Measurements from ENCODE around the gene MRPL14. TPM values are rescaled to one million over a fixed set of nuclear protein-coding genes. Genes with fewer than 3 reads are reported as not detected.

Gene MRPL14
- total and polyA plus RNA-seq, 9 of the 15 experiments (the other 6 are each of a cell fraction or from before 2014, with no cell fraction given) = 126 to 424 (median 165) TPM

- TF ChIP-seq NR1H2 (CRISPR knock-in tag; IDR thresholded peaks at IDR 0.05) = no peak
- no peak for TF ChIP-seq MITF (IDR thresholded peaks at IDR 0.05)
- TF ChIP-seq RCOR1 (IDR thresholded peaks at IDR 0.05; ENCODE audit: borderline replicate concordance in 1 of 2, low read depth in 2 of 2, low read length in 2 of 2) = peak in 1 of 2 experiments; percentile 79; a peak in 2 of 4 replicates
- TF ChIP-seq RNF2 (IDR thresholded peaks at IDR 0.05) = no peak
- TF ChIP-seq NFE2L1 (tag; IDR thresholded peaks at IDR 0.05; ENCODE audit: borderline replicate concordance, low read depth) = no peak
- no peak for TF ChIP-seq CREB5 (CRISPR knock-in tag; IDR thresholded peaks at IDR 0.05)
- TF ChIP-seq NFE2 (IDR thresholded peaks at IDR 0.05; ENCODE audit: low read depth) = no peak
- no peak for TF ChIP-seq ZNF79 (CRISPR knock-in tag; IDR thresholded peaks at IDR 0.05; ENCODE audit: low read depth)
- TF ChIP-seq ZNF57 (CRISPR knock-in tag; IDR thresholded peaks at IDR 0.05) = no peak
- TF ChIP-seq ZBTB9 (CRISPR knock-in tag; IDR thresholded peaks at IDR 0.05) = peak; percentile 29; the same call in 1 of the 2 replicates
- 0 out of 2 replicates have a peak, but pooled peaks have one; percentile 3 for TF ChIP-seq RAD51 (IDR thresholded peaks at IDR 0.05; ENCODE audit: borderline replicate concordance, low read depth)
- peak; percentile 49; the same call in 1 of the 2 replicates for TF ChIP-seq CC2D1A (IDR thresholded peaks at IDR 0.05)
- TF ChIP-seq ZSCAN32 (CRISPR knock-in tag; IDR thresholded peaks at IDR 0.05) = no peak
- no peak for TF ChIP-seq FOSL1 (tag; conservative IDR thresholded peaks at IDR 0.05)
- peak in 1 of 2 experiments; percentile 46; a peak in 1 of 4 replicates for TF ChIP-seq ARNT (IDR thresholded peaks at IDR 0.05)
- peak; percentile 88; the same call in 1 of the 2 replicates for TF ChIP-seq NBN (IDR thresholded peaks at IDR 0.05; ENCODE audit: low read depth)
- TF ChIP-seq PKNOX1 (IDR thresholded peaks at IDR 0.05) = 0 out of 2 replicates have a peak, but pooled peaks have one; percentile 19
- TF ChIP-seq, protein P1, sequence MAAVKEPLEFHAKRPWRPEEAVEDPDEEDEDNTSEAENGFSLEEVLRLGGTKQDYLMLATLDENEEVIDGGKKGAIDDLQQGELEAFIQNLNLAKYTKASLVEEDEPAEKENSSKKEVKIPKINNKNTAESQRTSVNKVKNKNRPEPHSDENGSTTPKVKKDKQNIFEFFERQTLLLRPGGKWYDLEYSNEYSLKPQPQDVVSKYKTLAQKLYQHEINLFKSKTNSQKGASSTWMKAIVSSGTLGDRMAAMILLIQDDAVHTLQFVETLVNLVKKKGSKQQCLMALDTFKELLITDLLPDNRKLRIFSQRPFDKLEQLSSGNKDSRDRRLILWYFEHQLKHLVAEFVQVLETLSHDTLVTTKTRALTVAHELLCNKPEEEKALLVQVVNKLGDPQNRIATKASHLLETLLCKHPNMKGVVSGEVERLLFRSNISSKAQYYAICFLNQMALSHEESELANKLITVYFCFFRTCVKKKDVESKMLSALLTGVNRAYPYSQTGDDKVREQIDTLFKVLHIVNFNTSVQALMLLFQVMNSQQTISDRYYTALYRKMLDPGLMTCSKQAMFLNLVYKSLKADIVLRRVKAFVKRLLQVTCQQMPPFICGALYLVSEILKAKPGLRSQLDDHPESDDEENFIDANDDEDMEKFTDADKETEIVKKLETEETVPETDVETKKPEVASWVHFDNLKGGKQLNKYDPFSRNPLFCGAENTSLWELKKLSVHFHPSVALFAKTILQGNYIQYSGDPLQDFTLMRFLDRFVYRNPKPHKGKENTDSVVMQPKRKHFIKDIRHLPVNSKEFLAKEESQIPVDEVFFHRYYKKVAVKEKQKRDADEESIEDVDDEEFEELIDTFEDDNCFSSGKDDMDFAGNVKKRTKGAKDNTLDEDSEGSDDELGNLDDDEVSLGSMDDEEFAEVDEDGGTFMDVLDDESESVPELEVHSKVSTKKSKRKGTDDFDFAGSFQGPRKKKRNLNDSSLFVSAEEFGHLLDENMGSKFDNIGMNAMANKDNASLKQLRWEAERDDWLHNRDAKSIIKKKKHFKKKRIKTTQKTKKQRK (IDR thresholded peaks at IDR 0.05; ENCODE audit: borderline replicate concordance, low read depth, low read length) = no peak
Measured at GRCh38 chr6:44074439-44074812, 52.8 kb downstream of the MRPL14 start (continued).

Data from K562 (cell line).